Brain microvascular endothelial cell (primary cell): Measurements from ENCODE around the gene DOCK9.

Experiments used
- DNase-seq: peaks from one replicate; pipeline ENCODE4 v3.0.0-alpha.2; 2020
- H3K27ac ChIP-seq: fragments of 250-450 bp; sonication (Bioruptor Pico); 2 replicates; pipeline ENCODE4 v1.5.1; 2020; ENCODE audit warnings: mild to moderate bottlenecking, moderate library complexity
- H3K27me3 ChIP-seq: fragments of 250-450 bp; sonication (Bioruptor Pico); replicated peaks from 2 replicates; pipeline ENCODE4 v1.5.1; 2020; ENCODE audit warnings: mild to moderate bottlenecking
- H3K36me3 ChIP-seq: fragments of 250-450 bp; sonication (Bioruptor Pico); replicated peaks from 2 replicates; pipeline ENCODE4 v1.5.1; 2020; ENCODE audit warnings: mild to moderate bottlenecking
- H3K4me3 ChIP-seq: 2 replicates; pipeline ENCODE4 v1.5.1; 2011; ENCODE audit warnings: low read depth, mild to moderate bottlenecking, control low read depth, low read length, moderate library complexity
- CTCF ChIP-seq: IDR thresholded peaks from 2 replicates; pipeline ENCODE4 v1.5.1; 2011; ENCODE audit warnings: low read depth, mild to moderate bottlenecking, moderate library complexity, low read length, control low read depth, inconsistent platforms; ENCODE audit errors: missing control alignments
- in situ Hi-C: cut with HindIII; loops from 2 replicates; pipeline ENCODE4 v1.10.0; 2017; ENCODE audit warnings: low sequenced_read_pairs, low pct_ligation_motif_present

Gene DOCK9

GRCh38 chr13:98837896-98838295, 140.0 kb downstream of the DOCK9 start:
- in situ Hi-C loops: no loop called here
- TF ChIP-seq CTCF: no peak
- no peak for DNase-seq

GRCh38 chr13:98835156-98835555, 142.7 kb downstream of the DOCK9 start:
- no peak overlapping the region for H3K27ac ChIP-seq
- in situ Hi-C loops: no loop called here
- no peak for DNase-seq
- no peak for TF ChIP-seq CTCF
- H3K36me3 ChIP-seq: no peaks in the 10 kb centered on the region
- H3K4me3 ChIP-seq: no peak overlapping the region
- H3K27me3 ChIP-seq: no peaks in the 10 kb centered on the region

More at GRCh38 chr13:98837896-98838295, 140.0 kb downstream of the DOCK9 start:
- H3K27me3 ChIP-seq: no peaks in the 10 kb centered on the region
- H3K36me3 ChIP-seq: no peaks in the 10 kb centered on the region
- no peak overlapping the region for H3K4me3 ChIP-seq
- H3K27ac ChIP-seq: no peak overlapping the region

GRCh38 chr13:98834254-98834960, 143.5 kb downstream of the DOCK9 start:
- no peak for TF ChIP-seq CTCF
- H3K4me3 ChIP-seq: no peak overlapping the region
- no peak overlapping the region for H3K27ac ChIP-seq
- in situ Hi-C loops: no loop called here
- no peaks in the 10 kb centered on the region for H3K27me3 ChIP-seq
- no peak for DNase-seq
- H3K36me3 ChIP-seq: peaks cover 2% of the 10 kb centered on the region

GRCh38 chr13:98831236-98831635, 146.6 kb downstream of the DOCK9 start:
- TF ChIP-seq CTCF: no peak
- peaks cover 12% of the 10 kb centered on the region for H3K36me3 ChIP-seq
- H3K4me3 ChIP-seq: no peak overlapping the region
- H3K27ac ChIP-seq: no peak overlapping the region
- no peaks in the 10 kb centered on the region for H3K27me3 ChIP-seq
- in situ Hi-C loops: no loop called here
- no peak for DNase-seq

- peaks cover 12% of the 10 kb centered on the region for H3K36me3 ChIP-seq
- in situ Hi-C loops: no loop called here
- no peak for TF ChIP-seq CTCF
Measured at GRCh38 chr13:98829541-98829940, 148.3 kb downstream of the DOCK9 start.

GRCh38 chr13:98828614-98829013, 149.2 kb downstream of the DOCK9 start:
- in situ Hi-C loops: no loop called here
- Histone ChIP-seq H3K4me3 (no peak overlapping the region), H3K36me3 (peaks cover 12% of the 10 kb centered on the region), H3K27ac (no peak overlapping the region), H3K27me3 (no peaks in the 10 kb centered on the region)
- DNase-seq: no peak
- TF ChIP-seq CTCF: no peak

More at GRCh38 chr13:98829541-98829940, 148.3 kb downstream of the DOCK9 start:
- Histone ChIP-seq H3K4me3 (no peak overlapping the region), H3K27me3 (no peaks in the 10 kb centered on the region), H3K27ac (no peak overlapping the region)
- no peak for DNase-seq
